Natural killer cell treated with Interleukin-12 subunit alpha and Interleukin-12 subunit beta and Interleukin-15 and Interleukin-18, amount 100 ng/mL, for 72 hours (primary cell): ENCODE data around the gene PRKAA2. TPM values are rescaled to one million over a fixed set of nuclear protein-coding genes. Genes with fewer than 3 reads are reported as not detected.

ENCODE experiments used
- ATAC-seq, 2 donors: fragments of 150-1000 bp; cut with Tn5 transposase in 1 of 2; sonication (Bioruptor Pico), chemical (Tn5 transposase) in 1 of 2; 2 replicates each; pipeline ENCODE4 v1.10.0; 2021
- DNase-seq: peaks from one replicate; pipeline ENCODE4 v3.0.0; 2022; ENCODE audit warnings: low spot score
- H3K27ac Mint-ChIP-seq, 2 donors: 1 replicate in 1 of 2; 2 replicates in 1 of 2; pipeline ENCODE4 v1.8.0; 2022; ENCODE audit warnings: mixed read lengths in 2 of 2, mild to moderate bottlenecking in 1 of 2, moderate library complexity in 1 of 2
- H3K27me3 Mint-ChIP-seq, 2 donors: 1 replicate in 1 of 2; 2 replicates in 1 of 2; pipeline ENCODE4 v1.8.0; 2022; ENCODE audit warnings: mixed read lengths in 2 of 2
- H3K36me3 Mint-ChIP-seq: one replicate; pipeline ENCODE4 v1.8.0; 2022; ENCODE audit warnings: mixed read lengths
- H3K4me1 Mint-ChIP-seq, 2 donors: 1 replicate in 1 of 2; 2 replicates in 1 of 2; pipeline ENCODE4 v1.8.0; 2022; ENCODE audit warnings: low read depth in 2 of 2, mixed read lengths in 2 of 2, mild to moderate bottlenecking in 1 of 2
- H3K4me3 Mint-ChIP-seq: one replicate; pipeline ENCODE4 v1.8.0; 2022; ENCODE audit warnings: mixed read lengths
- H3K9me3 Mint-ChIP-seq: 2 replicates; pipeline ENCODE4 v1.8.0; 2022; ENCODE audit warnings: mixed read lengths
- total RNA-seq, 2 donors: library from RNA; stranded (reverse); gene quantifications; one replicate each; pipeline ENCODE4 v1.2.3, GENCODE V29; 2022

Gene PRKAA2
- total RNA-seq, 2 donors from 2014 or later, result 0.05 TPM; not detected in 1

GRCh38 chr1:56639211-56639610 lies 5.9 kb upstream of the PRKAA2 start:
- H3K36me3 Mint-ChIP-seq, result peaks cover 1% of the 10 kb centered on the region
- ATAC-seq (no peak), DNase-seq (no peak)
- no peak overlapping the region for H3K27ac Mint-ChIP-seq
- H3K9me3 Mint-ChIP-seq, result no peaks in the 10 kb centered on the region
- peaks cover 0 to under 1% of the 10 kb centered on the region in 2 donors for H3K4me1 Mint-ChIP-seq
- no peak overlapping the region for H3K4me3 Mint-ChIP-seq
- peaks cover 12 to 21% of the 10 kb centered on the region in 2 donors for H3K27me3 Mint-ChIP-seq

GRCh38 chr1:56643661-56644060 lies 1.5 kb upstream of the PRKAA2 start:
- peaks cover 11% of the 10 kb centered on the region for H3K36me3 Mint-ChIP-seq
- H3K27me3 Mint-ChIP-seq, result peaks cover 29 to 50% of the 10 kb centered on the region in 2 donors
- ATAC-seq, result no peak

GRCh38 chr1:56644064-56644918 lies 823 bp upstream of the PRKAA2 start:
- H3K27me3 Mint-ChIP-seq, result peaks cover 32 to 57% of the 10 kb centered on the region in 2 donors
- DNase-seq, result no peak
- ATAC-seq, result no peak

More at GRCh38 chr1:56643661-56644060, 1.5 kb upstream of the PRKAA2 start:
- no peaks in the 10 kb centered on the region for H3K9me3 Mint-ChIP-seq
- H3K4me1 Mint-ChIP-seq, result peaks cover 0 to 6% of the 10 kb centered on the region in 2 donors
- no peak for DNase-seq
- no peak overlapping the region for H3K4me3 Mint-ChIP-seq
- H3K27ac Mint-ChIP-seq, result no peak overlapping the region

GRCh38 chr1:56645677-56646305 lies 677 bp downstream of the PRKAA2 start:
- H3K27me3 Mint-ChIP-seq, result peaks cover 31 to 58% of the 10 kb centered on the region in 2 donors
- ATAC-seq (no peak), DNase-seq (no peak)
- H3K36me3 Mint-ChIP-seq, result peaks cover 11% of the 10 kb centered on the region
- no peaks in the 10 kb centered on the region for H3K9me3 Mint-ChIP-seq
- no peak overlapping the region for H3K4me3 Mint-ChIP-seq
- H3K27ac Mint-ChIP-seq, result no peak overlapping the region
- H3K4me1 Mint-ChIP-seq, result peaks cover 0 to 6% of the 10 kb centered on the region in 2 donors

More at GRCh38 chr1:56644064-56644918, 823 bp upstream of the PRKAA2 start:
- Mint-ChIP-seq H3K4me3 (no peak overlapping the region), H3K9me3 (no peaks in the 10 kb centered on the region), H3K4me1 (peaks cover 0 to 6% of the 10 kb centered on the region in 2 donors), H3K36me3 (peaks cover 11% of the 10 kb centered on the region), H3K27ac (no peak overlapping the region)

GRCh38 chr1:56646611-56647010 lies 1.5 kb downstream of the PRKAA2 start:
- ATAC-seq (no peak), DNase-seq (no peak)
- no peak overlapping the region for H3K27ac Mint-ChIP-seq
- H3K9me3 Mint-ChIP-seq, result no peaks in the 10 kb centered on the region
- peaks cover 0 to 6% of the 10 kb centered on the region in 2 donors for H3K4me1 Mint-ChIP-seq
- peaks cover 31 to 58% of the 10 kb centered on the region in 2 donors for H3K27me3 Mint-ChIP-seq
- H3K36me3 Mint-ChIP-seq, result peaks cover 11% of the 10 kb centered on the region
- no peak overlapping the region for H3K4me3 Mint-ChIP-seq

GRCh38 chr1:56647106-56647505 lies 2.0 kb downstream of the PRKAA2 start:
- ATAC-seq (no peak), DNase-seq (no peak)
- Mint-ChIP-seq H3K9me3 (no peaks in the 10 kb centered on the region), H3K4me3 (no peak overlapping the region), H3K36me3 (peaks cover 11% of the 10 kb centered on the region), H3K4me1 (peaks cover 0 to 6% of the 10 kb centered on the region in 2 donors), H3K27me3 (peaks cover 28 to 53% of the 10 kb centered on the region in 2 donors), H3K27ac (no peak overlapping the region)

- H3K9me3 Mint-ChIP-seq, result no peaks in the 10 kb centered on the region
- peaks cover 11% of the 10 kb centered on the region for H3K36me3 Mint-ChIP-seq
- H3K27me3 Mint-ChIP-seq, result peaks cover 24 to 44% of the 10 kb centered on the region in 2 donors
- no peak overlapping the region for H3K4me3 Mint-ChIP-seq
- ATAC-seq (no peak), DNase-seq (no peak)
- H3K4me1 Mint-ChIP-seq, result peaks cover 0 to 6% of the 10 kb centered on the region in 2 donors
- no peak overlapping the region for H3K27ac Mint-ChIP-seq
These were observed 3.4 kb downstream of the PRKAA2 start for GRCh38 chr1:56648546-56648945.

- H3K4me3 Mint-ChIP-seq, result no peak overlapping the region
- peaks cover 11% of the 10 kb centered on the region for H3K36me3 Mint-ChIP-seq
- DNase-seq (no peak), ATAC-seq (no peak)
- H3K27ac Mint-ChIP-seq, result no peak overlapping the region
- peaks cover 8% of the 10 kb centered on the region for H3K9me3 Mint-ChIP-seq
- peaks cover under 1 to 1% of the 10 kb centered on the region in 2 donors for H3K27me3 Mint-ChIP-seq
- H3K4me1 Mint-ChIP-seq, result no peaks in the 10 kb centered on the region
These were observed 9.2 kb downstream of the PRKAA2 start for GRCh38 chr1:56654126-56654923.

- peaks cover 11% of the 10 kb centered on the region for H3K36me3 Mint-ChIP-seq
- H3K4me3 Mint-ChIP-seq, result no peak overlapping the region
- H3K4me1 Mint-ChIP-seq, result no peaks in the 10 kb centered on the region
- H3K9me3 Mint-ChIP-seq, result peaks cover 8% of the 10 kb centered on the region
- DNase-seq (no peak), ATAC-seq (no peak)
- no peak overlapping the region for H3K27ac Mint-ChIP-seq
- H3K27me3 Mint-ChIP-seq, result no peaks in the 10 kb centered on the region
These were observed 11.0 kb downstream of the PRKAA2 start for GRCh38 chr1:56655991-56656613.

- no peak overlapping the region for H3K4me3 Mint-ChIP-seq
- no peaks in the 10 kb centered on the region for H3K4me1 Mint-ChIP-seq
- ATAC-seq, result no peak
- DNase-seq, result no peak
- H3K27me3 Mint-ChIP-seq, result no peaks in the 10 kb centered on the region
- peaks cover 8% of the 10 kb centered on the region for H3K9me3 Mint-ChIP-seq
- peaks cover 11% of the 10 kb centered on the region for H3K36me3 Mint-ChIP-seq
- no peak overlapping the region for H3K27ac Mint-ChIP-seq
These were observed 13.1 kb downstream of the PRKAA2 start for GRCh38 chr1:56658254-56658653.

GRCh38 chr1:56660293-56660692 lies 15.2 kb downstream of the PRKAA2 start:
- Mint-ChIP-seq H3K27me3 (peaks cover 0 to under 1% of the 10 kb centered on the region in 2 donors), H3K4me1 (no peaks in the 10 kb centered on the region)

GRCh38 chr1:56663846-56664245 lies 18.7 kb downstream of the PRKAA2 start:
- Mint-ChIP-seq H3K4me3 (no peak overlapping the region), H3K4me1 (no peaks in the 10 kb centered on the region)

More at GRCh38 chr1:56660293-56660692, 15.2 kb downstream of the PRKAA2 start:
- no peak for DNase-seq
- Mint-ChIP-seq H3K27ac (no peak overlapping the region), H3K36me3 (peaks cover 11% of the 10 kb centered on the region), H3K9me3 (peaks cover 8% of the 10 kb centered on the region), H3K4me3 (no peak overlapping the region)
- ATAC-seq, result no peak

GRCh38 chr1:56665384-56665783 lies 20.3 kb downstream of the PRKAA2 start:
- peaks cover 7 to 16% of the 10 kb centered on the region in 2 donors for H3K27me3 Mint-ChIP-seq

More at GRCh38 chr1:56663846-56664245, 18.7 kb downstream of the PRKAA2 start:
- H3K27me3 Mint-ChIP-seq, result peaks cover 7 to 15% of the 10 kb centered on the region in 2 donors
- H3K9me3 Mint-ChIP-seq, result no peaks in the 10 kb centered on the region
- DNase-seq (no peak), ATAC-seq (no peak)
- H3K36me3 Mint-ChIP-seq, result no peaks in the 10 kb centered on the region
- H3K27ac Mint-ChIP-seq, result no peak overlapping the region

More at GRCh38 chr1:56665384-56665783, 20.3 kb downstream of the PRKAA2 start:
- no peaks in the 10 kb centered on the region for H3K36me3 Mint-ChIP-seq
- no peak overlapping the region for H3K4me3 Mint-ChIP-seq
- H3K9me3 Mint-ChIP-seq, result no peaks in the 10 kb centered on the region
- H3K4me1 Mint-ChIP-seq, result no peaks in the 10 kb centered on the region
- no peak for DNase-seq
- no peak for ATAC-seq
- H3K27ac Mint-ChIP-seq, result no peak overlapping the region
